Measurements from ENCODE around the gene TBC1D10A. TPM values are rescaled to one million over a fixed set of nuclear protein-coding genes. Genes with fewer than 3 reads are reported as not detected.

Gene TBC1D10A
- total RNA-seq, 1 experiment from 2014 or later = 12.6 TPM

DNA sequence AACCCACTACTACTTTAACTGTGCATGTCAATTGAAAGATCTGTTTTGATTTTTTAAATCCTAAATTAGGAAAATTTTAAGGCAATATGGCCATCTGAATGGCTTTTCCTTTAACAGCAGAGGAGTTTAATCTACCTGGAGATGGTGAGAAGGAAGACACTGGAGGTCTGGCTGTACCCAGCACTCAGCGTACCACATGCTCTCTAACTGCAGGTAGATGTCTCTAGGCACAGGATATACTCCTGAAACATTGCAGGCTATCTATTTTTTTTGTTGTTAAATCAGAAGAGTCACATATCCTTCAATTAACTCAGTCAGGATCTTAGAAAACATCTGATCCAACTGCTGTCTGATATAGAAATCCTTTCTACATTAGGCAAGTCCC lies 20.1 kb downstream of the TBC1D10A start:
- Histone ChIP-seq H2AFZ (ENCODE audit: low read length) (no peak overlapping the region), H3K4me2 (ENCODE audit: low read length) (no peak overlapping the region), H3K79me2 (ENCODE audit: low read length) (peaks cover 64% of the 10 kb centered on the region), H3K27ac (ENCODE audit: low read length) (peak overlapping the region; percentile 97; the same call in 1 of the 2 replicates), H3K4me1 (ENCODE audit: insufficient read depth, low read length) (peaks cover 81% of the 10 kb centered on the region), H3K36me3 (ENCODE audit: low read depth, low read length) (0 out of 2 replicates have a peak, but pooled peaks cover 4% of the 10 kb centered on the region), H3F3A (ENCODE audit: low read length, unreplicated experiment) (peaks cover 10% of the 10 kb centered on the region), H4K20me1 (ENCODE audit: low read length) (no peaks in the 10 kb centered on the region), H3K9me3 (ENCODE audit: low read length) (no peaks in the 10 kb centered on the region), H3K4me3 (ENCODE audit: low read length) (no peak overlapping the region), H3K9ac (ENCODE audit: low read length) (no peak overlapping the region), H3K27me3 (ENCODE audit: low read length) (no peaks in the 10 kb centered on the region), H3K9me2 (replicated peaks; ENCODE audit: low read length) (no peaks in the 10 kb centered on the region)
- DNase-seq = no peak
- intact Hi-C loops (cut with micrococcal nuclease) = no loop called here
- POLR2A ChIA-PET (ENCODE audit: unreplicated experiment) = no interaction called here
- no peak for ATAC-seq
- no peak for TF ChIP-seq CTCF (conservative IDR thresholded peaks at IDR 0.05; ENCODE audit: low read depth, low read length)
- no peak for TF ChIP-seq EZH2phosphoT487 (IDR thresholded peaks at IDR 0.05; ENCODE audit: borderline replicate concordance, low read length)
- CTCF ChIA-PET = no interaction called here
- no TSS peak for BruUV-seq (replicated peaks)

- H3K9me2 ChIP-seq (replicated peaks; ENCODE audit: low read length) = no peaks in the 10 kb centered on the region
- no peaks in the 10 kb centered on the region for H3K27me3 ChIP-seq (ENCODE audit: low read length)
- intact Hi-C loops (cut with micrococcal nuclease) = no loop called here
- TF ChIP-seq CTCF (conservative IDR thresholded peaks at IDR 0.05; ENCODE audit: low read depth, low read length) = no peak
- TF ChIP-seq EZH2phosphoT487 (IDR thresholded peaks at IDR 0.05; ENCODE audit: borderline replicate concordance, low read length) = no peak
- TF ChIP-seq EZH2 (IDR thresholded peaks at IDR 0.05; ENCODE audit: low read length, unreplicated experiment) = no peak
- peak overlapping the region; percentile 64 for H3K4me2 ChIP-seq (ENCODE audit: low read length)
- H3K79me2 ChIP-seq (ENCODE audit: low read length) = peaks cover 63% of the 10 kb centered on the region
- H3K36me3 ChIP-seq (ENCODE audit: low read depth, low read length) = peaks cover 7% of the 10 kb centered on the region; the same call in 1 of the 2 replicates
- peaks cover 10% of the 10 kb centered on the region for H3F3A ChIP-seq (ENCODE audit: low read length, unreplicated experiment)
- DNase-seq (no peak), ATAC-seq (no peak)
- no peaks in the 10 kb centered on the region for H4K20me1 ChIP-seq (ENCODE audit: low read length)
- no TSS peak for BruUV-seq (replicated peaks)
- POLR2A ChIA-PET (ENCODE audit: unreplicated experiment) = no interaction called here
- H2AFZ ChIP-seq (ENCODE audit: low read length) = no peak overlapping the region
- H3K27ac ChIP-seq (ENCODE audit: low read length) = peak overlapping the region; percentile 97
- peak overlapping the region; percentile 56; the same call in 1 of the 2 replicates for H3K9ac ChIP-seq (ENCODE audit: low read length)
- peaks cover 81% of the 10 kb centered on the region for H3K4me1 ChIP-seq (ENCODE audit: insufficient read depth, low read length)
- CTCF ChIA-PET = no interaction called here
- H3K9me3 ChIP-seq (ENCODE audit: low read length) = no peaks in the 10 kb centered on the region
- no peak overlapping the region for H3K4me3 ChIP-seq (ENCODE audit: low read length)
These were observed 20.7 kb downstream of the TBC1D10A start for GRCh38 chr22:30305906-30306626.

DNA sequence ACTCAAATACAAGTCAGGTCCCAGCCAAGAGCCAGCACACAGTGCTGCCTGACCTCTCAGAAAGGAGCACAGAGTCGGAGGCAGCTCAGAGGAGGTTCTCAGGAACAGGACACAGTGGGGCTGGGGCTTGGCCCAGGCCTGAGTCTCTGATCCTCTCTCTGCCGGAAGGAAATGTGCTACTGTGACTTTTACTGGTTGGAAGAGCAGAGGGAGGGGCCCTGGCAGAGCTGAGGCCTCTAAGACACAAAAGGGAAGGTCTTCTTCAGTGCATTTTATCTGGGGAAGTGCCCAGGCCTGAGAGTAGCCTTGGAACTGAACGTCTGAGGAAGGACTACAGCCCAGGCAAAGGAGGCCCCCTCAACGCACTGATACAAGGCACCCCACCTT lies 21.2 kb downstream of the TBC1D10A start:
- BruUV-seq (replicated peaks) = no TSS peak
- Histone ChIP-seq H2AFZ (ENCODE audit: low read length) (no peak overlapping the region), H3K79me2 (ENCODE audit: low read length) (peaks cover 59% of the 10 kb centered on the region), H3K4me3 (ENCODE audit: low read length) (0 out of 2 replicates have a peak overlapping the region, but pooled peaks have one; percentile 13), H3K4me2 (ENCODE audit: low read length) (peak overlapping the region; percentile 64), H3K27me3 (ENCODE audit: low read length) (no peaks in the 10 kb centered on the region), H3K4me1 (ENCODE audit: insufficient read depth, low read length) (peaks cover 77% of the 10 kb centered on the region), H3K27ac (ENCODE audit: low read length) (peak overlapping the region; percentile 97), H3K9me3 (ENCODE audit: low read length) (no peaks in the 10 kb centered on the region), H4K20me1 (ENCODE audit: low read length) (no peaks in the 10 kb centered on the region), H3K36me3 (ENCODE audit: low read depth, low read length) (peaks cover 7% of the 10 kb centered on the region; the same call in 1 of the 2 replicates), H3K9me2 (replicated peaks; ENCODE audit: low read length) (no peaks in the 10 kb centered on the region), H3F3A (ENCODE audit: low read length, unreplicated experiment) (peaks cover 10% of the 10 kb centered on the region), H3K9ac (ENCODE audit: low read length) (peak overlapping the region; percentile 56)
- POLR2A ChIA-PET (ENCODE audit: unreplicated experiment) = no interaction called here
- DNase-seq (no peak), ATAC-seq (peak; percentile 43)
- intact Hi-C loops (cut with micrococcal nuclease) = no loop called here
- CTCF ChIA-PET = no interaction called here
- TF ChIP-seq EZH2 (IDR thresholded peaks at IDR 0.05; ENCODE audit: low read length, unreplicated experiment) = no peak
- TF ChIP-seq EZH2phosphoT487 (IDR thresholded peaks at IDR 0.05; ENCODE audit: borderline replicate concordance, low read length) = no peak
- no peak for TF ChIP-seq CTCF (conservative IDR thresholded peaks at IDR 0.05; ENCODE audit: low read depth, low read length)

Data from PC-3 (cell line).